Measurements from ENCODE around the gene KRTAP5-9. TPM values are rescaled to one million over a fixed set of nuclear protein-coding genes. Genes with fewer than 3 reads are reported as not detected.
"Not testable (repeated sequence)": the region's sequence is repeated elsewhere in the genome, so short reads cannot be mapped to it uniquely, and the experiment has no call there.

The KRTAP5-9 gene
- total and polyA plus RNA-seq, 9 of the 15 experiments (the other 6 are each of a cell fraction or from before 2014, with no cell fraction given), result not detected

DNA sequence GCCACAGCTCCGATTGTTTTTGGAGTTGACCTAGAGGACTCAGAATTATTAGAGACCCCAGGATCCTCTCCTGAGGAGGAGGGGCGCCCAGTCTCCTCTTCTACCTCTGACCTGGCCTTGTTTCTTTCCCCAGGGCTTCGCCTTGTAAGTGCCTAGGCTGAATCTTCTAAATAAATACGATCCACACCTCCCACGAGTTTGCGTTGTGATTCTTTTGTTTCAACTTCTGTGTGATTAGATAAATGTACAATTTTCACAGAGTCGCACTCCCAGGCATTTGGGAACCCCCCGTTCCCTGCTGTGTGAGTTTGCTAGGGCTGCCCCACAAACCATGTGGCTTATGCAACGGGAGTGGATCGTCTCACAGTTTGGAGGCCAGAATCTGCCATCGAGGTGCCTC is 9.2 kb upstream of the KRTAP5-9 start:
- WGBS (ENCODE audit: insufficient coverage, low coverage, missing lambda C conversion rate), result 2% methylated on average over 11 of the region's 11 CpGs
- no peaks in the 10 kb centered on the region for H4K20me1 ChIP-seq (replicated peaks; ENCODE audit: control insufficient read depth, insufficient read depth, low read length)
- no peak overlapping the region for H3K27ac ChIP-seq (ENCODE audit: extremely low read depth, low read depth, low read length)
- no peak for DNase-seq (ENCODE audit: extremely low read depth in 1 of 4, low spot score in 3 of 4)
- H3K9me3 ChIP-seq (replicated peaks; ENCODE audit: control insufficient read depth, insufficient read depth, low read depth, low read length), result peaks cover 2% of the 10 kb centered on the region; the same call in 1 of the 2 replicates
- no peak overlapping the region for H2AFZ ChIP-seq (ENCODE audit: low read depth, low read length)
- intact Hi-C loops (cut with micrococcal nuclease) (loop anchor here (10.0 kb wide), 1 partner anchor 94 kb away; the partner anchor contains the start of gene DHCR7), in situ Hi-C loops (cut with MboI) (no loop called here)
- ATAC-seq, result no peak
- no peak for FAIRE-seq
- CTCF ChIA-PET (ENCODE audit: low intra/inter-chr PET ratio), result no interaction called here
- no peak overlapping the region for H3K9ac ChIP-seq (ENCODE audit: insufficient read depth in 1 of 2, low read depth in 2 of 2, low read length in 2 of 2)
- H3K4me1 ChIP-seq (replicated peaks in 1 of 2; ENCODE audit: control insufficient read depth in 2 of 2, insufficient read depth in 2 of 2, low read length in 2 of 2), result peaks cover 2 to 4% of the 10 kb centered on the region in 2 experiments; a peak in 4 of 5 replicates
- no peaks in the 10 kb centered on the region for H3K36me3 ChIP-seq (ENCODE audit: control insufficient read depth, insufficient read depth, low read length)
- H3K9me1 ChIP-seq (ENCODE audit: control insufficient read depth, insufficient read depth, low read length), result no peaks in the 10 kb centered on the region
- H3K79me2 ChIP-seq (ENCODE audit: control insufficient read depth, insufficient read depth, low read length), result no peaks in the 10 kb centered on the region
- no peak for TF ChIP-seq ZFP1 (CRISPR knock-in tag; IDR thresholded peaks at IDR 0.05)
- no TSS peak for BruUV-seq (replicated peaks)
- H3K4me3 ChIP-seq, result no peak overlapping the region
- H3K27me3 ChIP-seq (ENCODE audit: control insufficient read depth in 2 of 2, insufficient read depth in 2 of 2, low read length in 2 of 2), result peaks cover 34 to 52% of the 10 kb centered on the region in 2 experiments; a peak in 3 of 5 replicates
- H3K4me2 ChIP-seq (ENCODE audit: insufficient read depth, low read length), result no peak overlapping the region
- POLR2A ChIA-PET, result interaction anchor here (1.5 kb wide), 1 partner anchor 11 kb away, joined by 5 read pairs; no protein-coding TSS in a partner anchor

DNA sequence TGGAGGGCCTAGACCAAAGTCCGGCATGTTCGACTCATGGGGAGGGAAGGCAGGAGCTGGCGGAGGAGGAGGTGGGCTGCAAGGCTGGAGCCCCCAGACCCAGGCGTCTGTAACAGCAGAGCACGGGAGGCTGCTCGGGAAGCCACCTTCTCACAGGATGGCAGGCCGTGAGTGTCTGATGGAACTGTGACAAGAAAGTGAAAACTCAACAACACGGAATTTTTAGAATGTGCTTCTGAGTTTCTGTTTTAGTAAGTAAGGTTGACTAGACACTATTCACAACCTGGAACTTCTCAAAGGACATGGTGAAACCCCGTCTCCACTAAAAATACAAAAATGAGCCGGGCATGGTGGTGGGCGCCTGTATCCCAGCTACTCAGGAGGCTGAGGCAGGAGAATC is 8.2 kb upstream of the KRTAP5-9 start:
- in situ Hi-C loops (cut with MboI); H3K4me1 ChIP-seq (replicated peaks in 1 of 2; ENCODE audit: control insufficient read depth in 2 of 2, insufficient read depth in 2 of 2, low read length in 2 of 2); H3K27ac ChIP-seq (ENCODE audit: extremely low read depth, low read depth, low read length); H3K4me3 ChIP-seq; H2AFZ ChIP-seq (ENCODE audit: low read depth, low read length); BruUV-seq (replicated peaks); FAIRE-seq; H3K36me3 ChIP-seq (ENCODE audit: control insufficient read depth, insufficient read depth, low read length); H3K4me2 ChIP-seq (ENCODE audit: insufficient read depth, low read length); H3K9ac ChIP-seq (ENCODE audit: insufficient read depth in 1 of 2, low read depth in 2 of 2, low read length in 2 of 2); H4K20me1 ChIP-seq (replicated peaks; ENCODE audit: control insufficient read depth, insufficient read depth, low read length); CTCF ChIA-PET (ENCODE audit: low intra/inter-chr PET ratio); H3K9me3 ChIP-seq (replicated peaks; ENCODE audit: control insufficient read depth, insufficient read depth, low read depth, low read length); DNase-seq (ENCODE audit: extremely low read depth in 1 of 4, low spot score in 3 of 4); H3K9me1 ChIP-seq (ENCODE audit: control insufficient read depth, insufficient read depth, low read length); ATAC-seq; H3K79me2 ChIP-seq (ENCODE audit: control insufficient read depth, insufficient read depth, low read length): not testable (repeated sequence)
- POLR2A ChIA-PET, result interaction anchor here (0.7 kb wide), 1 partner anchor 155 kb away, joined by 3 read pairs; no protein-coding TSS in a partner anchor
- H3K27me3 ChIP-seq (ENCODE audit: control insufficient read depth in 2 of 2, insufficient read depth in 2 of 2, low read length in 2 of 2), result peaks cover 36 to 52% of the 10 kb centered on the region in 2 experiments; a peak in 3 of 5 replicates
- intact Hi-C loops (cut with micrococcal nuclease), result loop anchor here (10.0 kb wide), 1 partner anchor 95 kb away; the partner anchor contains the start of gene DHCR7
- 4% methylated on average over 10 of the region's 11 CpGs for WGBS (ENCODE audit: insufficient coverage, low coverage, missing lambda C conversion rate)

DNA sequence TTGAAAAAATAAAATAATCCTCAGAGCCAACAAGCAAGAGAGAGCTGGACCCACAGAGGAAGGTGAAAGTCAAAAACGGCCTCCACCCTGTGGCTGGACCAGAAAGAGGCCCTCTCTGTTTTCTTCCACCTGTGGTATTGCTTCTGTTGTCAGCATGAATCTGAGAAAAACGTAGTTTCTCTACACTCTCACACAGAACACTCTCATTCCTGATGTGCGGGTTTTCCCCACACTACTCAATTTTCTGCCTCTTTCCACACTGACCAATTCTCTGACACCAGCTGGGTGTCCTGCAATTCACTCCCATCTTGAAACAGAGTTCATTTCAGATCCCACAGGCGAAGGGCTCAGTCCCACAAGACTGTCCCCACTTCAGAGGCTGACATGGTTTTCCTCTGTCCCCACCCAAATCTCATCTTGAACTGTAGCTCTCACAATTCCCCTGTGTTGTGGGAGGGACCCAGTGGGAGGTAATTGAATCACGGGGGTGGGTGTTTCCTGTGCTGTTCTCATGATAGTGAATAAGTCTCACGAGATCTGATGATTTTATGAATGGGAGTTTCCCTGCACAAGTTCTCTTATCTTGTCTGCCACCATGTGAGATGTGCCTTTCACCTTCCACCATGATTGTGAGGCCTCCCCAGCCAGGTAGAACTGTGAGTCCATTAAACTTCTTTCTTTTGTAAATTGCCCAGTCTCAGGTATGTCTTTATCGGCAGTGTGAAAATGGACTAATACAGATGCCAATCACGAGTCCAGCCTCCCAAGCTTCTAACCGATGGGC is 7.5 kb upstream of the KRTAP5-9 start:
- H4K20me1 ChIP-seq (replicated peaks; ENCODE audit: control insufficient read depth, insufficient read depth, low read length); H3K4me1 ChIP-seq (replicated peaks in 1 of 2; ENCODE audit: control insufficient read depth in 2 of 2, insufficient read depth in 2 of 2, low read length in 2 of 2); DNase-seq (ENCODE audit: extremely low read depth in 1 of 4, low spot score in 3 of 4); intact Hi-C loops (cut with micrococcal nuclease); H3K9me1 ChIP-seq (ENCODE audit: control insufficient read depth, insufficient read depth, low read length); H2AFZ ChIP-seq (ENCODE audit: low read depth, low read length); H3K4me3 ChIP-seq; BruUV-seq (replicated peaks); ATAC-seq; FAIRE-seq; CTCF ChIA-PET (ENCODE audit: low intra/inter-chr PET ratio); H3K9ac ChIP-seq (ENCODE audit: insufficient read depth in 1 of 2, low read depth in 2 of 2, low read length in 2 of 2); H3K27ac ChIP-seq (ENCODE audit: extremely low read depth, low read depth, low read length); H3K36me3 ChIP-seq (ENCODE audit: control insufficient read depth, insufficient read depth, low read length); H3K4me2 ChIP-seq (ENCODE audit: insufficient read depth, low read length); in situ Hi-C loops (cut with MboI); H3K79me2 ChIP-seq (ENCODE audit: control insufficient read depth, insufficient read depth, low read length); H3K9me3 ChIP-seq (replicated peaks; ENCODE audit: control insufficient read depth, insufficient read depth, low read depth, low read length): not testable (repeated sequence)
- H3K27me3 ChIP-seq (ENCODE audit: control insufficient read depth in 2 of 2, insufficient read depth in 2 of 2, low read length in 2 of 2), result peaks cover 43 to 57% of the 10 kb centered on the region in 2 experiments; a peak in 4 of 5 replicates
- POLR2A ChIA-PET, result interaction anchor here (0.7 kb wide), 1 partner anchor 156 kb away, joined by 3 read pairs; no protein-coding TSS in a partner anchor
- 2% methylated on average over 9 of the region's 9 CpGs for WGBS (ENCODE audit: insufficient coverage, low coverage, missing lambda C conversion rate)
